ENCODE results near the gene MPZL3.

Gene MPZL3

GRCh38 chr11:118274186-118274585, 22.0 kb upstream of the MPZL3 start:
- ChIA-PET POLR2A (no interaction called here), CTCF (no interaction called here)
- no peak overlapping the region for H3K4me3 ChIP-seq (ENCODE audit: low read depth, low read length)
- TF ChIP-seq CTCF (IDR thresholded peaks at IDR 0.05; ENCODE audit: insufficient read depth, low read length, missing control alignments): no peak
- no peak for DNase-seq (ENCODE audit: low read depth, low spot score)

GRCh38 chr11:118272001-118272400, 19.8 kb upstream of the MPZL3 start:
- no peak for DNase-seq (ENCODE audit: low read depth, low spot score)
- no peak overlapping the region for H3K4me3 ChIP-seq (ENCODE audit: low read depth, low read length)
- POLR2A ChIA-PET: no interaction called here
- no peak for TF ChIP-seq CTCF (IDR thresholded peaks at IDR 0.05; ENCODE audit: insufficient read depth, low read length, missing control alignments)
- CTCF ChIA-PET: no interaction called here

GRCh38 chr11:118267486-118267885, 15.3 kb upstream of the MPZL3 start:
- TF ChIP-seq CTCF (IDR thresholded peaks at IDR 0.05; ENCODE audit: insufficient read depth, low read length, missing control alignments): no peak
- no peak for DNase-seq (ENCODE audit: low read depth, low spot score)
- H3K4me3 ChIP-seq (ENCODE audit: low read depth, low read length): no peak overlapping the region
- ChIA-PET POLR2A (no interaction called here), CTCF (no interaction called here)

GRCh38 chr11:118265954-118266353, 13.8 kb upstream of the MPZL3 start:
- ChIA-PET CTCF (no interaction called here), POLR2A (no interaction called here)
- no peak overlapping the region for H3K4me3 ChIP-seq (ENCODE audit: low read depth, low read length)

GRCh38 chr11:118264569-118265465, 12.7 kb upstream of the MPZL3 start:
- no peak overlapping the region for H3K4me3 ChIP-seq (ENCODE audit: low read depth, low read length)
- no peak for DNase-seq (ENCODE audit: low read depth, low spot score)
- ChIA-PET POLR2A (no interaction called here), CTCF (no interaction called here)
- TF ChIP-seq CTCF (IDR thresholded peaks at IDR 0.05; ENCODE audit: insufficient read depth, low read length, missing control alignments): no peak

More at GRCh38 chr11:118265954-118266353, 13.8 kb upstream of the MPZL3 start:
- no peak for DNase-seq (ENCODE audit: low read depth, low spot score)
- no peak for TF ChIP-seq CTCF (IDR thresholded peaks at IDR 0.05; ENCODE audit: insufficient read depth, low read length, missing control alignments)

GRCh38 chr11:118263695-118264568, 11.8 kb upstream of the MPZL3 start, which contains the start of gene MPZL2:
Gene MPZL2 (minus strand): TSS chr11:118264297. CDS start chr11:118264153, 144 bp downstream.
- DNase-seq (ENCODE audit: low read depth, low spot score): no peak
- no peak within 1 kb of the TSS for H3K4me3 ChIP-seq (ENCODE audit: low read depth, low read length)
- no peak for TF ChIP-seq CTCF (IDR thresholded peaks at IDR 0.05; ENCODE audit: insufficient read depth, low read length, missing control alignments)
- ChIA-PET CTCF (interaction anchor here (0.8 kb wide), 1 partner anchor 32 kb away, joined by 4 read pairs; no protein-coding TSS in a partner anchor), POLR2A (no interaction called here)

Measured in AG04449 (cell line).